Thymus (tissue), 11 donors: ENCODE data around the gene CLCN3. TPM values are rescaled to one million over a fixed set of nuclear protein-coding genes. Genes with fewer than 3 reads are reported as not detected.
"Not testable (repeated sequence)": the region's sequence is repeated elsewhere in the genome, so short reads cannot be mapped to it uniquely, and the experiment has no call there.

Source experiments
- DNase-seq, 9 donors: peaks; one replicate each; pipeline ENCODE4 v3.0.0-alpha.2; 2013; ENCODE audit warnings: low spot score in 9 of 9, low read depth in 6 of 9, missing footprints in 1 of 9
- H3K27ac ChIP-seq, 2 donors: one replicate each; pipeline ENCODE4 v1.5.1; 2013; ENCODE audit warnings: control low read depth in 1 of 2, low read depth in 1 of 2, low read length in 1 of 2, mild to moderate bottlenecking in 1 of 2, moderate library complexity in 1 of 2
- H3K27me3 ChIP-seq, 2 donors: one replicate each; pipeline ENCODE4 v1.5.1; 2013; ENCODE audit warnings: low read length in 1 of 2; ENCODE audit not compliant: control insufficient read depth in 2 of 2, insufficient read depth in 1 of 2
- H3K36me3 ChIP-seq, 2 donors: one replicate each; pipeline ENCODE4 v1.5.1; 2013; ENCODE audit warnings: low read length in 1 of 2, mild to moderate bottlenecking in 1 of 2, moderate library complexity in 1 of 2; ENCODE audit not compliant: control insufficient read depth in 2 of 2, insufficient read depth in 2 of 2
- H3K4me1 ChIP-seq, 2 donors: one replicate each; pipeline ENCODE4 v1.5.1; 2013; ENCODE audit warnings: low read length in 2 of 2; ENCODE audit not compliant: control insufficient read depth in 2 of 2, insufficient read depth in 2 of 2
- H3K4me3 ChIP-seq, 2 donors: one replicate each; pipeline ENCODE4 v1.5.1; 2013; ENCODE audit warnings: low read length in 2 of 2, control low read depth in 1 of 2, mild to moderate bottlenecking in 1 of 2
- H3K9me3 ChIP-seq, 2 donors: one replicate each; pipeline ENCODE4 v1.5.1; 2013; ENCODE audit warnings: low read length in 1 of 2, mild to moderate bottlenecking in 1 of 2; ENCODE audit not compliant: control insufficient read depth in 2 of 2, insufficient read depth in 1 of 2
- WGBS: extraction: QIAGEN DNeasy Blood & Tissue Kit; methylation state at CpG from one replicate; pipeline ENCODE4 v1.1.7; 2013; 5-methylcytosine and 5-hydroxymethylcytosine counted together
- polyA plus RNA-seq: library from polyadenylated mRNA; stranded (reverse); fragments of 200-250 nt; gene quantifications from one replicate; pipeline ENCODE4 v1.2.3, GENCODE V29; 2013
- total RNA-seq: library from RNA; stranded (reverse); fragments of 120-200 nt; gene quantifications from one replicate; pipeline ENCODE4 v1.2.4, GENCODE V29; 2013
- donor health status: healthy.

The CLCN3 gene
- total and polyA plus RNA-seq, 2 donors: 11.6 to 18.6 TPM

GRCh38 chr4:169730564-169730963 lies 110.2 kb downstream of the CLCN3 start:
- 97% methylated on average over 5 of the region's 5 CpGs for WGBS
- no peak overlapping the region for H3K4me3 ChIP-seq
- H3K36me3 ChIP-seq: peaks cover 22 to 25% of the 10 kb centered on the region in 2 donors
- no peaks in the 10 kb centered on the region for H3K9me3 ChIP-seq
- no peak overlapping the region for H3K27ac ChIP-seq
- H3K27me3 ChIP-seq: no peaks in the 10 kb centered on the region
- H3K4me1 ChIP-seq: no peaks in the 10 kb centered on the region
- no peak for DNase-seq

- not testable (repeated sequence) for DNase-seq, H3K9me3 ChIP-seq, H3K4me3 ChIP-seq, H3K4me1 ChIP-seq, H3K27me3 ChIP-seq, H3K27ac ChIP-seq
- H3K36me3 ChIP-seq: peaks cover 9 to 27% of the 10 kb centered on the region in 2 donors
These were observed 118.2 kb downstream of the CLCN3 start for GRCh38 chr4:169738604-169739003.

DNA sequence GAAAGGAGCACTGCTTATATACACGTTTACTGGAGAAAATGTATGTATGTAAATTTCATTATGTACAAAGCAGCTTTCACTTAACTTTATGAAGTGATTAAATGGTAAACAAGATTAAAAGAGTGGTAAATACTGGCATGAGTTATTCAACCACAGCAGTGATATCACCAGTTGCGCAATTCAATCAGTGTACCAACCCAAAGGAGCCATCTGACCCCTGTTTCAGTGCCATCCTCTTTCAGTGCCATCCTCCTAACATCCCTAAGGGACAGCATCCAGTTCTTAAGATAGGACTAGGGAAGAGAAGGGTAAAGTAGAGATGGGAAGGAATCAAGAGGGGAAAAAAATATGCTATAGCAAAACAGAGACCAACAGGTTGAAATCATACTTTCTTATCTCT lies 121.2 kb downstream of the CLCN3 start:
- Histone ChIP-seq H3K36me3 (peaks cover 3 to 26% of the 10 kb centered on the region in 2 donors), H3K9me3 (no peaks in the 10 kb centered on the region), H3K4me3 (no peak overlapping the region), H3K27me3 (no peaks in the 10 kb centered on the region), H3K4me1 (no peaks in the 10 kb centered on the region), H3K27ac (no peak overlapping the region)
- over 99% methylated on average over 2 of the region's 2 CpGs for WGBS
- no peak for DNase-seq

DNA sequence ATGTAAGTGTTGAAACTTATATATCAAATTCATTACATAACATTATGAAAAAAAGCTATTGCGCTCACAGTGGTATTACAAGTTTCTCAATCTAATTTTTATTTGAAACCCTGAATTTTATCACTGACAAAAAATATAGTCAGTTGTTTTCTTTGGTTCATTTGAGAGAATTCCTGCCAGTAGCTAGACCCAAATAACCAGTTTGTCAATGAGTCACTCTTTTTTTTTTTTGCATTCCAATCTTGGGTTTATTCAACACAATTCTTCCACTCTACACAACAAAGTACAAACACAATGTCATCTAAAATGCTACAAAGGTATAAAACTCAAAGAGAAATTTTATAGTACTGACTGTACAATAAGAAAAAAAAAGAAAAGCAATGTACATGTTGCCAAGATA lies 124.2 kb downstream of the CLCN3 start:
- no peaks in the 10 kb centered on the region for H3K4me1 ChIP-seq
- H3K27me3 ChIP-seq: no peaks in the 10 kb centered on the region
- no peak for DNase-seq
- no peak overlapping the region for H3K27ac ChIP-seq
- WGBS: 98% methylated on average over 1 of the region's 1 CpG
- no peaks in the 10 kb centered on the region for H3K9me3 ChIP-seq
- peaks cover 12 to 31% of the 10 kb centered on the region in 2 donors for H3K36me3 ChIP-seq
- no peak overlapping the region for H3K4me3 ChIP-seq

DNA sequence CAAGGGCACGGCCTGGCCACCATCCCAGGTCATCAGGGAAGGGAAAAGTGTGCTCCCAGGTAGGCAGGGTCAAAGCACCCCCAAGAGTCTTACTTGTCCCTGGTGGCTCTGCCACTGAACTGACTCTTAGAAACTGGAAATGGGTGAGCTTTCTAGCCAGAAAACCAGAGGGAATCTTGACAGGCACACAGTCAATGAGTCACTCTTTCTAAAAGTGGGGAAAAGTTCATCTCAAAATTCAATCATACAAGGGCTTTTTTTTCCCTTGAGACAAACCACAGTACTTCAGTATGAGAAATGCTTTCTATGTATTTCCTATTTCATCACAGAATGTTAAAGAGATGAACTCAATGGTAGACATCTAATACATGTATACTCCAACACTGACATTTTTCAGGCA lies 124.9 kb downstream of the CLCN3 start:
- WGBS: 100% methylated on average over 1 of the region's 1 CpG
- no peak for DNase-seq
- Histone ChIP-seq H3K36me3 (peaks cover 12 to 36% of the 10 kb centered on the region in 2 donors), H3K27ac (no peak overlapping the region), H3K27me3 (no peaks in the 10 kb centered on the region), H3K4me3 (no peak overlapping the region), H3K4me1 (no peaks in the 10 kb centered on the region), H3K9me3 (no peaks in the 10 kb centered on the region)

- DNase-seq: peak in 1 of 9 donors; percentile 28
- H3K4me1 ChIP-seq: peaks cover 10 to 18% of the 10 kb centered on the region in 2 donors
- H3K36me3 ChIP-seq: peaks cover 0 to 13% of the 10 kb centered on the region in 2 donors
- H3K27me3 ChIP-seq: no peaks in the 10 kb centered on the region
- H3K27ac ChIP-seq: peak overlapping the region in 1 of 2 donors; percentile 75
- 2% methylated on average over 13 of the region's 13 CpGs for WGBS
- H3K4me3 ChIP-seq: peak overlapping the region; percentile 65 to 98
- H3K9me3 ChIP-seq: no peaks in the 10 kb centered on the region
These were observed 136.7 kb downstream of the CLCN3 start for GRCh38 chr4:169756971-169757574.

- DNase-seq: peak; percentile 79 to 97 (median 94)
- under 1% methylated on average over 46 of the region's 46 CpGs for WGBS
- Histone ChIP-seq H3K9me3 (no peaks in the 10 kb centered on the region), H3K4me1 (peaks cover 10 to 18% of the 10 kb centered on the region in 2 donors), H3K27me3 (no peaks in the 10 kb centered on the region), H3K27ac (peak within 1 kb of the TSS in 1 of 2 donors; percentile 75), H3K4me3 (peak within 1 kb of the TSS; percentile 65 to 98), H3K36me3 (peaks cover 0 to 7% of the 10 kb centered on the region in 2 donors)
These were observed 137.3 kb downstream of the CLCN3 start, which contains the start of gene HPF1 for GRCh38 chr4:169757575-169758184. Gene HPF1, minus strand, starts transcription at chr4:169757944. Its CDS starts 67 bp downstream, at chr4:169757877.

DNA sequence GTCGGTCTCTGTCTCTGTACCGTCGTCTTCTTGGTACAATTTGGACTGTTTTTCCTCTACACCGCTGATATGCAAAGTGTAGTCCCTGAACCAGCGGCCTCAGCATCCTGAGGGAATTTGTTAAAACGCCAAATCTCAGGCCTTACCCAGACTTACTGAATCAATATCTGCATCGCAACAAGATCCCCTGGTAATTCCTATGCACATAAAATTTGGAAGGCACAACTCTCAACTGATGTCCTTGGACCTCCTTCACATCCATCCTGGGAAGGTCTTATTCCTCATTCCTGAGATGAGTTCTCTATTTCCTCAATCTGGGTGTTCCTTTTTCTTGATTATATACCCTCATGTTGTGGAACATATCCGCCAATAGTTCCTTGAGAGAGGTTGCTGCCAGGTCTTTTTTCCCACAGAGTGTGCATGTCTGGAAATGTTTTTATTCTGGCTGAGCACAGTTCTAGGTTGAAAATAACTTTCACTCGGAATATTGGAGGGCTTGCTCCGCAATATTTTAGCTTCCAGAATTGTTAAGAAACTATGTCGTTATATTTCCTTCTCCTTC lies 138.1 kb downstream of the CLCN3 start:
- Histone ChIP-seq H3K4me1 (peaks cover 10 to 18% of the 10 kb centered on the region in 2 donors), H3K4me3 (no peak overlapping the region), H3K36me3 (peaks cover 0 to under 1% of the 10 kb centered on the region in 2 donors), H3K9me3 (no peaks in the 10 kb centered on the region), H3K27ac (peak overlapping the region in 1 of 2 donors; percentile 65), H3K27me3 (no peaks in the 10 kb centered on the region)
- DNase-seq: no peak
- WGBS: 85% methylated on average over 11 of the region's 11 CpGs

GRCh38 chr4:169761846-169762245 lies 141.5 kb downstream of the CLCN3 start:
- 5% methylated on average over 4 of the region's 4 CpGs for WGBS
- H3K4me3 ChIP-seq: no peak overlapping the region
- H3K27ac ChIP-seq: peak overlapping the region in 1 of 2 donors; percentile 67
- H3K27me3 ChIP-seq: no peaks in the 10 kb centered on the region
- no peaks in the 10 kb centered on the region for H3K9me3 ChIP-seq
- no peaks in the 10 kb centered on the region for H3K36me3 ChIP-seq
- DNase-seq: peak in 2 of 9 donors; percentile 29 to 64
- H3K4me1 ChIP-seq: peaks cover 3 to 14% of the 10 kb centered on the region in 2 donors
